Measurements from ENCODE around the gene CDKN2B-AS1. TPM values are rescaled to one million over a fixed set of nuclear protein-coding genes. Genes with fewer than 3 reads are reported as not detected.

Gene CDKN2B-AS1
- total RNA-seq, 1 donor, result 9.5 TPM

- H3K4me3 ChIP-seq (ENCODE audit: low read depth, low read length), result no peak overlapping the region
- DNase-seq (ENCODE audit: low read depth), result no peak
- TF ChIP-seq CTCF (IDR thresholded peaks at IDR 0.05; ENCODE audit: insufficient read depth, low read depth, low read length), result no peak
These were observed 49.3 kb downstream of the CDKN2B-AS1 start for GRCh38 chr9:22043928-22044327.

GRCh38 chr9:22044583-22044982 lies 50.0 kb downstream of the CDKN2B-AS1 start:
- peak; percentile 49 for DNase-seq (ENCODE audit: low read depth)
- TF ChIP-seq CTCF (IDR thresholded peaks at IDR 0.05; ENCODE audit: insufficient read depth, low read depth, low read length), result no peak
- no peak overlapping the region for H3K4me3 ChIP-seq (ENCODE audit: low read depth, low read length)

GRCh38 chr9:22045423-22045822 lies 50.8 kb downstream of the CDKN2B-AS1 start:
- TF ChIP-seq CTCF (IDR thresholded peaks at IDR 0.05; ENCODE audit: insufficient read depth, low read depth, low read length), result no peak
- no peak for DNase-seq (ENCODE audit: low read depth)
- no peak overlapping the region for H3K4me3 ChIP-seq (ENCODE audit: low read depth, low read length)

- TF ChIP-seq CTCF (IDR thresholded peaks at IDR 0.05; ENCODE audit: insufficient read depth, low read depth, low read length), result no peak
These were observed 51.8 kb downstream of the CDKN2B-AS1 start for GRCh38 chr9:22046243-22046885.

GRCh38 chr9:22047596-22047995 lies 53.0 kb downstream of the CDKN2B-AS1 start:
- no peak overlapping the region for H3K4me3 ChIP-seq (ENCODE audit: low read depth, low read length)
- no peak for TF ChIP-seq CTCF (IDR thresholded peaks at IDR 0.05; ENCODE audit: insufficient read depth, low read depth, low read length)
- DNase-seq (ENCODE audit: low read depth), result no peak

More at GRCh38 chr9:22046243-22046885, 51.8 kb downstream of the CDKN2B-AS1 start:
- no peak for DNase-seq (ENCODE audit: low read depth)
- H3K4me3 ChIP-seq (ENCODE audit: low read depth, low read length), result no peak overlapping the region

GRCh38 chr9:22049411-22049810 lies 54.8 kb downstream of the CDKN2B-AS1 start:
- TF ChIP-seq CTCF (IDR thresholded peaks at IDR 0.05; ENCODE audit: insufficient read depth, low read depth, low read length), result no peak
- peak; percentile 42 for DNase-seq (ENCODE audit: low read depth)
- no peak overlapping the region for H3K4me3 ChIP-seq (ENCODE audit: low read depth, low read length)

- H3K4me3 ChIP-seq (ENCODE audit: low read depth, low read length), result no peak overlapping the region
- no peak for DNase-seq (ENCODE audit: low read depth)
- TF ChIP-seq CTCF (IDR thresholded peaks at IDR 0.05; ENCODE audit: insufficient read depth, low read depth, low read length), result no peak
These were observed 56.3 kb downstream of the CDKN2B-AS1 start for GRCh38 chr9:22050924-22051323.
